ENCODE results near the gene SPIC.
A peak's percentile ranks its signal among the peaks of the same experiment; 100 is the strongest.
"Not testable (repeated sequence)": the region's sequence is repeated elsewhere in the genome, so short reads cannot be mapped to it uniquely, and the experiment has no call there.

SPIC gene

GRCh38 chr12:101474711-101475386 lies at the start of gene SPIC:
Gene SPIC, plus strand, starts transcription at chr12:101475336. Its CDS starts 1,569 bp downstream, at chr12:101476905.
- no peak for DNase-seq (ENCODE audit: low spot score)

- DNase-seq (ENCODE audit: low spot score), result no peak
Measured at GRCh38 chr12:101430456-101430855, 44.7 kb upstream of the SPIC start.

- no peak for DNase-seq (ENCODE audit: low spot score)
Measured at GRCh38 chr12:101436136-101436535, 39.0 kb upstream of the SPIC start.

GRCh38 chr12:101439236-101439635 lies 35.9 kb upstream of the SPIC start:
- DNase-seq (ENCODE audit: low spot score), result no peak

GRCh38 chr12:101441461-101442224 lies 33.5 kb upstream of the SPIC start:
- no peak for DNase-seq (ENCODE audit: low spot score)

GRCh38 chr12:101455685-101456084 lies 19.5 kb upstream of the SPIC start:
- peak; percentile 40 for DNase-seq (ENCODE audit: low spot score)

GRCh38 chr12:101459642-101460346 lies 15.3 kb upstream of the SPIC start:
- DNase-seq (ENCODE audit: low spot score), result no peak

- no peak for DNase-seq (ENCODE audit: low spot score)
Measured at GRCh38 chr12:101468948-101469347, 6.2 kb upstream of the SPIC start.

GRCh38 chr12:101470939-101471338 lies 4.2 kb upstream of the SPIC start:
- no peak for DNase-seq (ENCODE audit: low spot score)

- DNase-seq (ENCODE audit: low spot score), result not testable (repeated sequence)
Measured at GRCh38 chr12:101471878-101472277, 3.3 kb upstream of the SPIC start.

- DNase-seq (ENCODE audit: low spot score), result no peak
Measured at GRCh38 chr12:101474248-101474647, 888 bp upstream of the SPIC start.

GRCh38 chr12:101475751-101476305 lies 692 bp downstream of the SPIC start:
- no peak for DNase-seq (ENCODE audit: low spot score)

GRCh38 chr12:101480849-101481248 lies 5.7 kb downstream of the SPIC start:
- DNase-seq (ENCODE audit: low spot score), result no peak

- DNase-seq (ENCODE audit: low spot score), result no peak
Measured at GRCh38 chr12:101485021-101485420, 9.9 kb downstream of the SPIC start.

GRCh38 chr12:101488469-101488868 lies 13.3 kb downstream of the SPIC start:
- DNase-seq (ENCODE audit: low spot score), result no peak

GRCh38 chr12:101490286-101490920 lies 15.3 kb downstream of the SPIC start:
- DNase-seq (ENCODE audit: low spot score), result peak; percentile 10

GRCh38 chr12:101491329-101491728 lies 16.2 kb downstream of the SPIC start:
- DNase-seq (ENCODE audit: low spot score), result no peak

GRCh38 chr12:101493556-101493955 lies 18.4 kb downstream of the SPIC start:
- no peak for DNase-seq (ENCODE audit: low spot score)

- no peak for DNase-seq (ENCODE audit: low spot score)
Measured at GRCh38 chr12:101498252-101498651, 23.1 kb downstream of the SPIC start.

- no peak for DNase-seq (ENCODE audit: low spot score)
Measured at GRCh38 chr12:101501410-101501995, 26.4 kb downstream of the SPIC start.

- DNase-seq (ENCODE audit: low spot score), result no peak
Measured at GRCh38 chr12:101521136-101521535, 46.0 kb downstream of the SPIC start.

GRCh38 chr12:101527682-101528081 lies 52.5 kb downstream of the SPIC start:
- DNase-seq (ENCODE audit: low spot score), result no peak
